Mesothelial cell of epicardium (in vitro differentiated cells): Measurements from ENCODE around the gene IL12RB2. TPM values are rescaled to one million over a fixed set of nuclear protein-coding genes. Genes with fewer than 3 reads are reported as not detected.
A peak's percentile ranks its signal among the peaks of the same experiment; 100 is the strongest.

Experiments
- DNase-seq, 2 experiments: peaks; one replicate each; pipeline ENCODE4 v3.0.0; 2021; ENCODE audit warnings: low spot score in 2 of 2; ENCODE audit not compliant: unreplicated experiment in 2 of 2
- H3K27ac Mint-ChIP-seq: 2 replicates; pipeline ENCODE4 v1.8.0; 2021; ENCODE audit warnings: mixed read lengths
- H3K27me3 Mint-ChIP-seq: 2 replicates; pipeline ENCODE4 v1.8.0; 2021; ENCODE audit warnings: low read depth, mixed read lengths
- H3K36me3 Mint-ChIP-seq: 2 replicates; pipeline ENCODE4 v1.8.0; 2021; ENCODE audit warnings: mixed read lengths
- H3K4me1 Mint-ChIP-seq: 2 replicates; pipeline ENCODE4 v1.8.0; 2021; ENCODE audit warnings: mixed read lengths
- H3K4me3 Mint-ChIP-seq: 2 replicates; pipeline ENCODE4 v1.8.0; 2021; ENCODE audit warnings: mild to moderate bottlenecking, moderate library complexity, mixed read lengths
- H3K9me3 Mint-ChIP-seq: 2 replicates; pipeline ENCODE4 v1.8.0; 2021; ENCODE audit warnings: mixed read lengths
- total RNA-seq: library from RNA; stranded (reverse); gene quantifications from 3 replicates; pipeline ENCODE4 v1.2.1, GENCODE V29; 2021
- TF ChIP-seq, protein P1 (sequence below): fragments of 200-600 bp; sonication (generic); IDR thresholded peaks from one replicate; pipeline ENCODE4 v1.5.0; 2021; ENCODE audit warnings: antibody characterized with exemption; ENCODE audit not compliant: unreplicated experiment

Gene IL12RB2
- total RNA-seq, 1 donor from 2014 or later, result 0.34 TPM

DNA sequence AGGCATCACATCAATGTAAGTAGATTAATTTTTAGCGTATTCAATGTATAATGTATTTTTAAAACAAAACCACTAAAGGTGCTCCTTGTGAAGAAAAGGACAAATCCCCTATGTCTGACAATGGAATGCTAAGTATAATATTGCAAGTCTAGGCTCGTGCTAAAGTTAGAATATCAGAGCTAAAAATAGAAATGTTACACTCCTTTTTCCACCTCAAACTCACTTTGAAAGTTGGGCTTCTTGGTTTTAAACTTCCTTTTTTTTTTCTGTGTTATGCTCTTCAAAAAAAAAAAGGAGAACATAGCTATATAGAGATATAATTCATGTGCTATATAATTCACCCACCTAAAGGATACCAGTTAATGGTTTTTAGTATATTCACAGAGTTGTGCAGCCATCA lies 126.2 kb downstream of the IL12RB2 start:
- Mint-ChIP-seq H3K4me1 (peaks cover 41% of the 10 kb centered on the region), H3K27ac (no peak overlapping the region), H3K9me3 (no peaks in the 10 kb centered on the region)

DNA sequence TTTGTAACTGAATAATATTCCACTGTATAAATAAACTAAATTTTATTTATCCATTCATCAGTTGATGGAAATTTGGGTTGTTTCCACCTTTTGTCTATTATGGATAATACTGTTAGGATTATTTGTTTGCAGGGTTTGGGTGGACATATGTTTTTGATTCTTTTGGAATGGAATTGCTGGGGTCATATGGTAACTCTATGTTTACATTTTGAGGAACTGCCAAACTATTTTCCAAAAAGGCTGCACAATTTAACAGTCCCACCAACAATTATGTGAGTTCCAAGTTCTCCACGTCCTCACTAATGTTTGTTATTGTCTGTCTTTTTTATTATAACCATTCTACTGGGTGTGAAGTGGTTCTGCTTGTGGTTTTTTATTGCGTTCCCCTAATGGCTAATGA lies 126.8 kb downstream of the IL12RB2 start:
- Mint-ChIP-seq H3K27me3 (no peaks in the 10 kb centered on the region), H3K9me3 (no peaks in the 10 kb centered on the region), H3K4me1 (peaks cover 43% of the 10 kb centered on the region), H3K4me3 (no peak overlapping the region), H3K36me3 (peaks cover 2% of the 10 kb centered on the region), H3K27ac (no peak overlapping the region)
- TF ChIP-seq, protein P1, sequence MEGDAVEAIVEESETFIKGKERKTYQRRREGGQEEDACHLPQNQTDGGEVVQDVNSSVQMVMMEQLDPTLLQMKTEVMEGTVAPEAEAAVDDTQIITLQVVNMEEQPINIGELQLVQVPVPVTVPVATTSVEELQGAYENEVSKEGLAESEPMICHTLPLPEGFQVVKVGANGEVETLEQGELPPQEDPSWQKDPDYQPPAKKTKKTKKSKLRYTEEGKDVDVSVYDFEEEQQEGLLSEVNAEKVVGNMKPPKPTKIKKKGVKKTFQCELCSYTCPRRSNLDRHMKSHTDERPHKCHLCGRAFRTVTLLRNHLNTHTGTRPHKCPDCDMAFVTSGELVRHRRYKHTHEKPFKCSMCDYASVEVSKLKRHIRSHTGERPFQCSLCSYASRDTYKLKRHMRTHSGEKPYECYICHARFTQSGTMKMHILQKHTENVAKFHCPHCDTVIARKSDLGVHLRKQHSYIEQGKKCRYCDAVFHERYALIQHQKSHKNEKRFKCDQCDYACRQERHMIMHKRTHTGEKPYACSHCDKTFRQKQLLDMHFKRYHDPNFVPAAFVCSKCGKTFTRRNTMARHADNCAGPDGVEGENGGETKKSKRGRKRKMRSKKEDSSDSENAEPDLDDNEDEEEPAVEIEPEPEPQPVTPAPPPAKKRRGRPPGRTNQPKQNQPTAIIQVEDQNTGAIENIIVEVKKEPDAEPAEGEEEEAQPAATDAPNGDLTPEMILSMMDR, result no peak
- DNase-seq, result no peak

More for the DNA sequence above, 126.2 kb downstream of the IL12RB2 start:
- TF ChIP-seq, protein P1, result no peak
- Mint-ChIP-seq H3K36me3 (peaks cover 2% of the 10 kb centered on the region), H3K27me3 (no peaks in the 10 kb centered on the region), H3K4me3 (no peak overlapping the region)
- no peak for DNase-seq

DNA sequence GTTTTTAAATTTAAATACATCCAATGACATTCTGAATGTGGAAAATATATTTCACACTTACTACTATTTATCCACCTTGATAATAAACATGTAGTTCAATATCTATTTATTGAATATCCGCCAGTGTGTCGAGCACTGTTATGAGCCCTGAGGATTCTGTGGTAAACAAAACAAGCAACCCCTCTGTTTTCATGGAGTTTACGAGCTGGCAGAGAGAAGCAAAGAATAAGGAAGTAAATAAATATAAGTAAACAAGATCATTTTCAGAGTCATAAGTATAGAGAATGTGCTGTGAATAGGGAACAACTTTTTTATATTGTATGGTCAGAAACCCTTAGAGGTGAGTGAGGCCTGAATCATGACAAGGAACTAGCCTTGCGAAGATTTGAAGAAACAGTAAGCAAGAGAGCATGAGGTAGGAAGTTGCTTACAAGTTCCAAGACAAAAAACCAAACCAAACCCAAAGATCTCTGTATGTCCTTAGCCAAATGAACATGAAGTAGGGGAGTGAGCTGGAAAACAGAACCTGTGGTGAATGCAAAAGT lies 128.9 kb downstream of the IL12RB2 start:
- Mint-ChIP-seq H3K36me3 (no peaks in the 10 kb centered on the region), H3K9me3 (no peaks in the 10 kb centered on the region), H3K4me1 (peaks cover 58% of the 10 kb centered on the region), H3K4me3 (no peak overlapping the region), H3K27ac (no peak overlapping the region), H3K27me3 (no peaks in the 10 kb centered on the region)
- DNase-seq, result no peak
- TF ChIP-seq, protein P1, result no peak

DNA sequence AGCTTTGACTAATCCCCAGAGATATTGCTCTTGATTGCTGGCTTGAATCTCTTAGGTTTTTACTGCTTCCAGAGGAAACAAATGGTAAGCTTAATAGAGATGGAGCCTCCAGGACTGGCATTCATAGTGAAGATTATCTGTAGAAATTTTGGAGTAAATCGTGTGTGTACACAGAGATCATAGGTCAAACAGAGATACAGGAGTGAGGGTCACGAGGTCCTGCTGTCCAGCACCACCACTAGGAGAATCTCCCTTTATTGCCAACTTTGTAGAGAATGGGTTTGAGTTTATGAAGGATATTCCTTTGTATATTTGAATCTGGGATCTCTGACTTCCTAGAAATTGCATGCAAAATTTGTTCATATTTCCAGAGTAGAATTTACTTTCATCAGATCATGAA lies 130.3 kb downstream of the IL12RB2 start:
- Mint-ChIP-seq H3K36me3 (no peaks in the 10 kb centered on the region), H3K9me3 (no peaks in the 10 kb centered on the region), H3K4me3 (no peak overlapping the region), H3K4me1 (peaks cover 59% of the 10 kb centered on the region), H3K27me3 (no peaks in the 10 kb centered on the region), H3K27ac (no peak overlapping the region)
- DNase-seq, result no peak
- TF ChIP-seq, protein P1, result no peak

DNA sequence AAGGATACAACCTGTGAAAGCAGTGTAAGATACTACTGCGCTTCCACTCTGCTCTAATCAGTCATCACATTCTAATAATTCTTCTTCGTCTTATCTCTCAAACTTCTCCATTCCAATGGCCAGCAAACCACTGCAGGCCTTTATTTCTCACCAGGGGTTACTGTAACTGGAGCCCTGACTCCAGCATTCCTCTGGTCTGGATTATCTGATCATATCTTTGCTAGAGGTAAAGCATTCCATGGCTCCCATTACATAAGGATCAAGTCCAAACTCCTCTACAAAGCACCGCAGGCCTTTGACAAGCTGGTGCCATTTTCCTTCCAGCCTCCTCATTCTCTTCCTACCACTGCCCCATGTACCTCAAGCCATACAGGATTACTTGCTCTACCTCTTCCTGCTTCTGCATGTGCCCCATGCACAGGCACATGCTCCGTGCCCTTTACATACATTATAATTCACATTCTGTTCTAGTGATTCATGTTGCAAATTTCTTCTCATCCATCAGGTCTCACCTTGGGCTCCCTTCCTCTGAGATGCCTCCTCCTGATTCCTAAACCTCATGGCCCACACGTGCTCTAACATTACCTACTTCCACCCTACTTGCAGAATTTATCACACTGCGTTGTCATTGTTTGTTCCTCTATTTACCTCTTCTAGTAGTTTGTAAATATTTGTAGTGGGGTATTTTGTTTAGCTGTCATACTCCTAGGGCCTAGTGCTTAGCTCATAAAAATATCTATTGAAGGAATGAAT lies 131.8 kb downstream of the IL12RB2 start:
- no peak for DNase-seq
- Mint-ChIP-seq H3K36me3 (no peaks in the 10 kb centered on the region), H3K27ac (peak overlapping the region; percentile 9), H3K4me1 (peaks cover 50% of the 10 kb centered on the region), H3K27me3 (no peaks in the 10 kb centered on the region), H3K9me3 (no peaks in the 10 kb centered on the region), H3K4me3 (no peak overlapping the region)
- TF ChIP-seq, protein P1, result no peak
